Uterus (tissue), 2 donors: ENCODE results near the gene KRTAP10-3.

Experiments
- CTCF ChIP-seq, 4 experiments: fragments of 200-600 bp in 2 of 4; fragments of 450-650 bp in 2 of 4; sonication (generic) in 2 of 4; IDR thresholded peaks; one replicate each; pipeline ENCODE4 v1.5.1; 2016 to 2019; ENCODE audit warnings: antibody characterized with exemption in 4 of 4, mild to moderate bottlenecking in 2 of 4, moderate library complexity in 1 of 4
- POLR2A ChIP-seq, 2 donors: fragments of 450-650 bp; IDR thresholded peaks; one replicate each; pipeline ENCODE4 v1.6.1; 2016; ENCODE audit warnings: antibody characterized with exemption in 2 of 2, mild to moderate bottlenecking in 1 of 2, moderate library complexity in 1 of 2

- TF ChIP-seq CTCF (IDR thresholded peaks at IDR 0.05) (no peak), POLR2A (IDR thresholded peaks at IDR 0.05) (no peak)
Observed at GRCh38 chr21:44585892-44586291, 27.3 kb upstream of the KRTAP10-3 start.
